H1 (cell line): ENCODE measurements around the gene CKB. TPM values are rescaled to one million over a fixed set of nuclear protein-coding genes. Genes with fewer than 3 reads are reported as not detected.

ENCODE experiments used
- CTCF ChIA-PET: fragments of 300-600 bp; sonication (Branson Sonifier 250); formaldehyde crosslinking; loops from one replicate; lab custom pipeline; 2021; ENCODE audit not compliant: partially characterized antibody; lab: Charles Lee
- POLR2A ChIA-PET: fragments of 300-600 bp; sonication (Branson Sonifier 250); formaldehyde crosslinking; loops from one replicate; lab custom pipeline; 2021; ENCODE audit warnings: inconsistent platforms; ENCODE audit not compliant: partially characterized antibody; lab: Charles Lee
- DNase-seq, 2 experiments: peaks; one replicate each; pipeline versions ENCODE4 v3.0.0 to v3.0.0-alpha.2; 2010 to 2022; ENCODE audit warnings: low spot score in 2 of 2, low read depth in 1 of 2, mixed read lengths in 1 of 2
- FAIRE-seq: peaks from 2 replicates; lab custom pipeline; 2011; peaks lifted over from hg19 to GRCh38; lab: Jason Lieb, UNC
- H2AFZ ChIP-seq: 2 replicates; pipeline ENCODE4 v1.8.1; 2012; ENCODE audit warnings: low read length, inconsistent platforms
- H2AK5ac ChIP-seq: 2 replicates; pipeline ENCODE4 v1.6.1; 2013; ENCODE audit warnings: low read depth, low read length
- H2BK120ac ChIP-seq: replicated peaks from 2 replicates; pipeline ENCODE3; 2013; ENCODE audit warnings: low read depth, low read length, inconsistent platforms
- H2BK12ac ChIP-seq: 2 replicates; pipeline ENCODE4 v1.6.1; 2013; ENCODE audit warnings: low read depth, low read length
- H2BK15ac ChIP-seq: 2 replicates; pipeline ENCODE4 v1.6.1; 2013; ENCODE audit warnings: low read length
- H2BK20ac ChIP-seq: 2 replicates; pipeline ENCODE4 v1.6.1; 2013; ENCODE audit warnings: low read length
- H2BK5ac ChIP-seq: 2 replicates; pipeline ENCODE4 v1.6.1; 2013; ENCODE audit warnings: low read depth, low read length
- H3K14ac ChIP-seq: 2 replicates; pipeline ENCODE4 v1.6.1; 2013; ENCODE audit warnings: inconsistent platforms; ENCODE audit not compliant: insufficient read length
- H3K18ac ChIP-seq: 2 replicates; pipeline ENCODE4 v1.6.1; 2013; ENCODE audit warnings: low read length; ENCODE audit errors: extremely low read depth
- H3K23ac ChIP-seq: 2 replicates; pipeline ENCODE4 v1.6.1; 2013; ENCODE audit warnings: inconsistent platforms; ENCODE audit not compliant: insufficient read length
- H3K23me2 ChIP-seq: 2 replicates; pipeline ENCODE4 v1.6.1; 2013; ENCODE audit warnings: low read depth, low read length
- H3K27ac ChIP-seq: 2 replicates; pipeline ENCODE4 v1.6.1; 2011; ENCODE audit warnings: low read depth, low read length, inconsistent platforms
- H3K27me3 ChIP-seq, 4 experiments: replicated peaks in 1 of 4; 1 replicate in 1 of 4; 2 replicates in 3 of 4; pipeline versions ENCODE4 v1.6.1 to v1.8.1; 2011 to 2013; ENCODE audit warnings: low read length in 3 of 4, mild to moderate bottlenecking in 3 of 4, inconsistent platforms in 2 of 4, mixed read lengths in 2 of 4, moderate library complexity in 1 of 4; ENCODE audit not compliant: control insufficient read depth in 3 of 4, insufficient read depth in 3 of 4; ENCODE audit errors: extremely low read depth in 1 of 4
- H3K36me3 ChIP-seq, 4 experiments: 2 replicates each; pipeline versions ENCODE4 v1.6.1 to v1.8.1; 2011 to 2013; ENCODE audit warnings: mild to moderate bottlenecking in 4 of 4, low read length in 3 of 4, moderate library complexity in 2 of 4, control low read depth in 1 of 4, inconsistent platforms in 1 of 4; ENCODE audit not compliant: insufficient read depth in 4 of 4, control insufficient read depth in 2 of 4
- H3K4ac ChIP-seq: replicated peaks from 2 replicates; pipeline ENCODE3; 2013; ENCODE audit warnings: low read length, low read depth, mixed read lengths, inconsistent platforms; ENCODE audit not compliant: insufficient read length
- H3K4me1 ChIP-seq, 4 experiments: replicated peaks in 1 of 4; 1 replicate in 1 of 4; 2 replicates in 3 of 4; pipeline versions ENCODE4 v1.6.1 to v1.8.1; 2011 to 2013; ENCODE audit warnings: low read length in 3 of 4, inconsistent platforms in 2 of 4, mixed read lengths in 1 of 4; ENCODE audit not compliant: insufficient read depth in 4 of 4, control insufficient read depth in 3 of 4
- H3K4me2 ChIP-seq, 2 experiments: 2 replicates each; pipeline versions ENCODE4 v1.6.1 to v1.8.1; 2011 to 2013; ENCODE audit warnings: low read depth in 2 of 2, low read length in 2 of 2, control low read depth in 1 of 2, inconsistent platforms in 1 of 2, mild to moderate bottlenecking in 1 of 2; ENCODE audit not compliant: insufficient read depth in 1 of 2
- H3K4me3 ChIP-seq, 4 experiments: fragments of 200-600, 300-600 bp in 1 of 4; sonication (generic), shearing (Covaris generic), sonication (Bioruptor Twin) in 1 of 4; 2 replicates each; pipeline versions ENCODE4 v1.5.1 to v1.8.1; 2011 to 2016; ENCODE audit warnings: low read length in 4 of 4, low read depth in 3 of 4, control low read depth in 2 of 4, inconsistent platforms in 2 of 4, mild to moderate bottlenecking in 2 of 4, mixed read lengths in 1 of 4, moderate library complexity in 1 of 4; ENCODE audit not compliant: insufficient read depth in 2 of 4; ENCODE audit errors: extremely low read depth in 1 of 4
- H3K56ac ChIP-seq: replicated peaks from 2 replicates; pipeline ENCODE3; 2013; ENCODE audit warnings: low read depth, mild to moderate bottlenecking, mixed read lengths, low read length, inconsistent platforms; ENCODE audit not compliant: insufficient read length
- H3K79me1 ChIP-seq: 2 replicates; pipeline ENCODE4 v1.6.1; 2013; ENCODE audit warnings: low read depth, low read length, control low read depth
- H3K79me2 ChIP-seq, 2 experiments: 2 replicates each; pipeline versions ENCODE4 v1.6.1 to v1.8.1; 2012 to 2013; ENCODE audit warnings: low read length in 2 of 2, mild to moderate bottlenecking in 2 of 2, inconsistent platforms in 1 of 2; ENCODE audit not compliant: insufficient read depth in 2 of 2, control insufficient read depth in 1 of 2
- H3K9ac ChIP-seq, 4 experiments: replicated peaks in 1 of 4; 1 replicate in 1 of 4; 2 replicates in 3 of 4; pipeline versions ENCODE4 v1.6.1 to v1.8.1; 2011 to 2013; ENCODE audit warnings: low read depth in 3 of 4, low read length in 3 of 4, control low read depth in 2 of 4, mild to moderate bottlenecking in 2 of 4, moderate library complexity in 2 of 4, inconsistent platforms in 1 of 4; ENCODE audit errors: extremely low read depth in 1 of 4
- H3K9me3 ChIP-seq, 2 experiments: 2 replicates each; pipeline versions ENCODE4 v1.6.1 to v1.8.1; 2012 to 2013; ENCODE audit warnings: mild to moderate bottlenecking in 2 of 2, moderate library complexity in 2 of 2, control low read depth in 1 of 2, inconsistent platforms in 1 of 2, low read depth in 1 of 2, low read length in 1 of 2, mixed read lengths in 1 of 2; ENCODE audit not compliant: insufficient read depth in 2 of 2
- H4K20me1 ChIP-seq, 2 experiments: replicated peaks in 1 of 2; 2 replicates each; pipeline versions ENCODE3 to v1.8.1; 2011 to 2013; ENCODE audit warnings: inconsistent platforms in 2 of 2, low read length in 2 of 2, mild to moderate bottlenecking in 1 of 2; ENCODE audit not compliant: insufficient read depth in 2 of 2, control insufficient read depth in 1 of 2
- H4K5ac ChIP-seq: 2 replicates; pipeline ENCODE4 v1.6.1; 2013; ENCODE audit warnings: low read length, low read depth, mixed read lengths, inconsistent platforms; ENCODE audit not compliant: insufficient read length
- H4K8ac ChIP-seq: 2 replicates; pipeline ENCODE4 v1.8.0; 2013; ENCODE audit warnings: mild to moderate bottlenecking, moderate library complexity, low read length, inconsistent platforms; ENCODE audit not compliant: insufficient read depth; ENCODE audit errors: extremely low read depth
- H4K91ac ChIP-seq: replicated peaks from 2 replicates; pipeline ENCODE3; 2013; ENCODE audit warnings: low read length, mixed read lengths, inconsistent platforms; ENCODE audit not compliant: insufficient read length
- ASH2L ChIP-seq: fragments of 200-600, 300-600 bp; sonication (generic); IDR thresholded peaks from one replicate; pipeline ENCODE4 v1.7.1; 2017; ENCODE audit warnings: low read length
- CTBP2 ChIP-seq: IDR thresholded peaks from 2 replicates; pipeline ENCODE4 v1.7.0; 2011; ENCODE audit warnings: borderline replicate concordance, mild to moderate bottlenecking, moderate library complexity, mixed read lengths, low read length; ENCODE audit not compliant: insufficient read depth, insufficient read length
- CTCF ChIP-seq, 3 experiments: IDR thresholded peaks; 1 replicate in 2 of 3; 2 replicates in 1 of 3; pipeline versions ENCODE4 v1.5.1 to v1.6.1; 2011; ENCODE audit warnings: low read length in 3 of 3, mild to moderate bottlenecking in 3 of 3, inconsistent platforms in 2 of 3, low read depth in 1 of 3, moderate library complexity in 1 of 3; ENCODE audit not compliant: insufficient read depth in 1 of 3; ENCODE audit errors: control extremely low read depth in 1 of 3
- EP300 ChIP-seq, 2 experiments: IDR thresholded peaks; 1 replicate in 1 of 2; 2 replicates in 1 of 2; pipeline ENCODE4 v1.6.1; 2011 to 2012; ENCODE audit warnings: low read depth in 2 of 2, low read length in 2 of 2, mild to moderate bottlenecking in 2 of 2, borderline replicate concordance in 1 of 2, inconsistent platforms in 1 of 2, moderate library complexity in 1 of 2
- RAD21 ChIP-seq, 2 experiments: IDR thresholded peaks in 1 of 2; conservative IDR thresholded peaks in 1 of 2; 2 replicates each; pipeline ENCODE4 v1.6.1; 2011; ENCODE audit warnings: low read depth in 2 of 2, low read length in 2 of 2, improper control_type of control experiment in 1 of 2, inconsistent platforms in 1 of 2, mild to moderate bottlenecking in 1 of 2, moderate library complexity in 1 of 2
- WGBS, 2 experiments: shearing (Covaris generic) in 1 of 2; methylation state at CpG; one replicate each; pipeline versions ENCODE4 v1.1.6 to v1.1.7; 2013 to 2015; ENCODE audit warnings: low lambda C conversion rate in 2 of 2, mixed read lengths in 2 of 2, inconsistent platforms in 1 of 2, low coverage in 1 of 2, missing lambda C conversion rate in 1 of 2; ENCODE audit not compliant: insufficient replicate concordance in 2 of 2, insufficient coverage in 1 of 2, insufficient read length in 1 of 2; ENCODE audit errors: extremely low coverage in 1 of 2, missing lambda C conversion rate in 1 of 2; 5-methylcytosine and 5-hydroxymethylcytosine counted together
- polyA plus RNA-seq, 7 experiments: library from polyadenylated mRNA; depleted of rRNA in 3 of 7; stranded (reverse) in 5 of 7; unstranded in 2 of 7; fragments of >200 nt in 5 of 7; fragments of 200-250 nt in 2 of 7; gene quantifications; 1 replicate in 5 of 7; 2 replicates in 1 of 7; 4 replicates in 1 of 7; pipeline versions ENCODE4 v1.2.1 to v1.2.3, GENCODE V29; 2011 to 2013; ENCODE audit warnings: missing spikeins in 2 of 7, mixed read lengths in 2 of 7
- total RNA-seq: library from RNA; stranded (reverse); fragmentation: NEBNext Ultra II Directional; extraction: Animal tissue kit (Norgen Biotek cat#: 25700); gene quantifications from 2 replicates; pipeline ENCODE4 v1.2.1, GENCODE V29; 2021

Gene CKB
- total and polyA plus RNA-seq, 2 of the 8 experiments (the other 6 are each of a cell fraction or from before 2014, with no cell fraction given), result 538 to 950 TPM

- Histone ChIP-seq H2AK5ac (no peak overlapping the region; the same call in 1 of the 2 replicates), H3K9me3 (no peaks in the 10 kb centered on the region), H2AFZ (no peak overlapping the region), H3K27ac (no peak overlapping the region), H2BK15ac (no peak overlapping the region), H4K5ac (no peak overlapping the region), H3K23me2 (no peaks in the 10 kb centered on the region), H3K56ac (no peak overlapping the region), H2BK12ac (no peak overlapping the region), H3K14ac (no peak overlapping the region), H4K8ac (no peak overlapping the region), H3K79me2 (no peaks in the 10 kb centered on the region), H3K4me3 (no peak overlapping the region), H2BK120ac (no peak overlapping the region), H3K27me3 (no peaks in the 10 kb centered on the region), H3K23ac (no peak overlapping the region), H2BK20ac (no peak overlapping the region), H3K4ac (no peak overlapping the region), H4K91ac (no peak overlapping the region), H4K20me1 (peaks cover 0 to 3% of the 10 kb centered on the region in 2 experiments), H3K36me3 (peaks cover 0 to 16% (median 4%) of the 10 kb centered on the region in 4 experiments; a peak in 3 of 8 replicates), H3K4me1 (no peaks in the 10 kb centered on the region), H3K4me2 (no peak overlapping the region), H3K79me1 (no peaks in the 10 kb centered on the region), H3K9ac (no peak overlapping the region), H3K18ac (no peak overlapping the region), H2BK5ac (no peak overlapping the region)
- CTCF ChIA-PET, result interaction anchor here (0.6 to 31.3 kb wide), 8 partner anchors 9 to 117 kb away, joined by 4 to 921 read pairs (median 10); partner anchors contain the start of gene TRMT61A
- POLR2A ChIA-PET, result interaction anchor here (0.6 to 5.8 kb wide), 7 partner anchors 9 to 175 kb away, joined by 3 to 76 read pairs (median 4); partner anchors contain the start of gene CKB
- TF ChIP-seq RAD21 (IDR thresholded peaks at IDR 0.05 in 1 of 2, conservative IDR thresholded peaks at IDR 0.05 in 1 of 2; ENCODE audit: low read depth in 2 of 2, low read length in 2 of 2), result peak; percentile 35 to 53; a peak in 3 of 4 replicates
- TF ChIP-seq ASH2L, result no peak
- peak in 2 of 3 experiments; percentile 49 to 51; a peak in 3 of 4 replicates for TF ChIP-seq CTCF (IDR thresholded peaks at IDR 0.05; ENCODE audit: control extremely low read depth in 1 of 3, insufficient read depth in 1 of 3, low read depth in 1 of 3, low read length in 3 of 3)
- TF ChIP-seq EP300 (IDR thresholded peaks at IDR 0.05; ENCODE audit: borderline replicate concordance in 1 of 2, low read depth in 2 of 2, low read length in 2 of 2), result no peak
- TF ChIP-seq CTBP2, result no peak
- peak; percentile 24 for FAIRE-seq
- 94% methylated on average over 26 of the region's 26 CpGs; no CpG with 5 or more reads in 1 of the 2 experiments for WGBS, 2 experiments
- DNase-seq, result no peak
Observed at GRCh38 chr14:103510724-103511693, 11.6 kb downstream of the CKB start.
